Neural cell (in vitro differentiated cells): ENCODE results near the gene CASP3.
"Not testable (repeated sequence)": the region's sequence is repeated elsewhere in the genome, so short reads cannot be mapped to it uniquely, and the experiment has no call there.

Source experiments
- EP300 ChIP-seq: fragments of 450-650 bp; conservative IDR thresholded peaks from 2 replicates; pipeline ENCODE4 v1.6.1; 2014; ENCODE audit warnings: antibody characterized with exemption, mild to moderate bottlenecking, moderate library complexity; ENCODE audit not compliant: poor library complexity, severe bottlenecking
- SMC3 ChIP-seq: fragments of 450-650 bp; conservative IDR thresholded peaks from 2 replicates; pipeline ENCODE4 v1.6.1; 2014; ENCODE audit warnings: antibody characterized with exemption, mild to moderate bottlenecking, moderate library complexity; ENCODE audit not compliant: poor library complexity
- TAF1 ChIP-seq: IDR thresholded peaks from 2 replicates; pipeline ENCODE4 v1.6.1; 2012; ENCODE audit warnings: low read depth
- TF ChIP-seq, protein P1 (sequence below): fragments of 450-650 bp; IDR thresholded peaks from 2 replicates; pipeline ENCODE4 v1.5.1; 2014; ENCODE audit warnings: antibody characterized with exemption, mild to moderate bottlenecking, moderate library complexity; ENCODE audit not compliant: poor library complexity, severe bottlenecking

DNA sequence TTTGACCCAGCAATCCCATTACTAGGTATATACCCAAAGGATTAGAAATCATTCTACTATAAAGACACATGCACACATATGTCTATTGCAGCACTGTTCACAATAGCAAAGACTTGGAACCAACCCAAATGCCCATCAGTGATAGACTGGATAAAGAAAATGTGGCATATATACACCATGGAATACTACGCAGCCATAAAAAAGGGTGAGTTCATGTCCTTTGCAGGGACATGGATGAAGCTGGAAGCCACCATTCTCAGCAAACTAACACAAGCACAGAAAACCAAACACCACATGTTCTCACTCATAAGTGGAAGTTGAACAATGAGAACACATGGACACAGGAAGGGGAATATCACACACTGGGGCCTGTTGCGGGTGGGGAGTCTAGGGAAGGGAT is 41.8 kb downstream of the CASP3 start:
- not testable (repeated sequence) for TF ChIP-seq EP300, SMC3, TAF1
- TF ChIP-seq, protein P1, sequence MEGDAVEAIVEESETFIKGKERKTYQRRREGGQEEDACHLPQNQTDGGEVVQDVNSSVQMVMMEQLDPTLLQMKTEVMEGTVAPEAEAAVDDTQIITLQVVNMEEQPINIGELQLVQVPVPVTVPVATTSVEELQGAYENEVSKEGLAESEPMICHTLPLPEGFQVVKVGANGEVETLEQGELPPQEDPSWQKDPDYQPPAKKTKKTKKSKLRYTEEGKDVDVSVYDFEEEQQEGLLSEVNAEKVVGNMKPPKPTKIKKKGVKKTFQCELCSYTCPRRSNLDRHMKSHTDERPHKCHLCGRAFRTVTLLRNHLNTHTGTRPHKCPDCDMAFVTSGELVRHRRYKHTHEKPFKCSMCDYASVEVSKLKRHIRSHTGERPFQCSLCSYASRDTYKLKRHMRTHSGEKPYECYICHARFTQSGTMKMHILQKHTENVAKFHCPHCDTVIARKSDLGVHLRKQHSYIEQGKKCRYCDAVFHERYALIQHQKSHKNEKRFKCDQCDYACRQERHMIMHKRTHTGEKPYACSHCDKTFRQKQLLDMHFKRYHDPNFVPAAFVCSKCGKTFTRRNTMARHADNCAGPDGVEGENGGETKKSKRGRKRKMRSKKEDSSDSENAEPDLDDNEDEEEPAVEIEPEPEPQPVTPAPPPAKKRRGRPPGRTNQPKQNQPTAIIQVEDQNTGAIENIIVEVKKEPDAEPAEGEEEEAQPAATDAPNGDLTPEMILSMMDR = not testable (repeated sequence)
